Fibroblast of lung (primary cell): ENCODE measurements around the gene SNRNP200.

Experiments
- EZH2 ChIP-seq: IDR thresholded peaks from 2 replicates; pipeline ENCODE4 v1.5.1; 2012; ENCODE audit warnings: low read length, control low read depth, mild to moderate bottlenecking; ENCODE audit errors: missing control alignments
- TF ChIP-seq, protein P1 (sequence below), 2 donors: IDR thresholded peaks in 1 of 2; conservative IDR thresholded peaks in 1 of 2; 1 replicate in 1 of 2; 2 replicates in 1 of 2; pipeline ENCODE4 v1.5.1; 2011 to 2012; ENCODE audit warnings: low read length in 2 of 2, control low read depth in 1 of 2, inconsistent platforms in 1 of 2, low read depth in 1 of 2, mild to moderate bottlenecking in 1 of 2

DNA sequence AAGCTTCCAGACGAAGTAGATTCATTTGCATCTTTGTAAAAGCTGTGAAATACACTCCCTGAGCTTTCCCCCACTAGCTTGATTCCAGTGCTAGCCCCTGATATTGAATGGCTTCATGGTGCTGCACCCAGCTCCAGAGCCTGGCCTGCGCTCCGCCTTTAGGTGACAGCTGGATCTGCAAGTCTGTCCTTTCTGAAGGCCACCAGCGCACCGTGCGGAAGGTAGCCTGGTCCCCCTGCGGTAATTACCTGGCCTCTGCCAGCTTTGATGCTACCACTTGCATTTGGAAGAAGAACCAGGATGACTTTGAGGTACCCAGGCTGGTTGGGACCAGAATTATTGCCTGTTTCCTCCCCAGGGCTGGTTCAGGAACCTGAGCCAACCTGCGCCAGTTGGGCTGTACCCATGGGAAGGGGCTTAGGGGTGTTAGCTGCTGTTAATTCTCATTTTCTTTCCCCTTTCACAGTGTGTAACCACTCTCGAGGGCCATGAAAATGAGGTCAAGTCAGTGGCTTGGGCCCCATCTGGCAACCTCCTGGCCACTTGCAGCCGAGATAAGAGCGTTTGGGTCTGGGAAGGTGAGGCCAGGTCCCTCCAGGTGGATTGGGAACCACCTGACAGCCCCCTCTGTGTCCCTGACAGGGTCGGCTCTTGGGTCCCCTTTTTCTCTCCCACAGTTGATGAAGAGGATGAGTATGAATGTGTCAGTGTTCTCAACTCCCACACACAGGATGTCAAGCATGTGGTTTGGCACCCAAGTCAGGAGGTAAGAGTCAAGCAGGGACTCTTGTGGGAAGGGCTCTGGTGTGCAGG lies 38.0 kb downstream of the SNRNP200 start:
- TF ChIP-seq, protein P1, sequence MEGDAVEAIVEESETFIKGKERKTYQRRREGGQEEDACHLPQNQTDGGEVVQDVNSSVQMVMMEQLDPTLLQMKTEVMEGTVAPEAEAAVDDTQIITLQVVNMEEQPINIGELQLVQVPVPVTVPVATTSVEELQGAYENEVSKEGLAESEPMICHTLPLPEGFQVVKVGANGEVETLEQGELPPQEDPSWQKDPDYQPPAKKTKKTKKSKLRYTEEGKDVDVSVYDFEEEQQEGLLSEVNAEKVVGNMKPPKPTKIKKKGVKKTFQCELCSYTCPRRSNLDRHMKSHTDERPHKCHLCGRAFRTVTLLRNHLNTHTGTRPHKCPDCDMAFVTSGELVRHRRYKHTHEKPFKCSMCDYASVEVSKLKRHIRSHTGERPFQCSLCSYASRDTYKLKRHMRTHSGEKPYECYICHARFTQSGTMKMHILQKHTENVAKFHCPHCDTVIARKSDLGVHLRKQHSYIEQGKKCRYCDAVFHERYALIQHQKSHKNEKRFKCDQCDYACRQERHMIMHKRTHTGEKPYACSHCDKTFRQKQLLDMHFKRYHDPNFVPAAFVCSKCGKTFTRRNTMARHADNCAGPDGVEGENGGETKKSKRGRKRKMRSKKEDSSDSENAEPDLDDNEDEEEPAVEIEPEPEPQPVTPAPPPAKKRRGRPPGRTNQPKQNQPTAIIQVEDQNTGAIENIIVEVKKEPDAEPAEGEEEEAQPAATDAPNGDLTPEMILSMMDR (conservative IDR thresholded peaks at IDR 0.05 in 1 of 2, IDR thresholded peaks at IDR 0.05 in 1 of 2; ENCODE audit: low read depth in 1 of 2, low read length in 2 of 2): peak; percentile 30 to 41
- TF ChIP-seq EZH2: no peak
